ENCODE data around the gene POGZ. TPM values are rescaled to one million over a fixed set of nuclear protein-coding genes. Genes with fewer than 3 reads are reported as not detected.

POGZ gene
- total and polyA plus RNA-seq, 2 of the 4 experiments (the other 2 are of a cell fraction): 20.8 to 33.5 TPM

GRCh38 chr1:151444783-151445177 lies 14.5 kb downstream of the POGZ start:
- H3K79me1 ChIP-seq (ENCODE audit: low read depth in 1 of 2, low read length in 2 of 2): peaks cover 17 to 57% of the 10 kb centered on the region in 2 experiments
- intact Hi-C loops (cut with micrococcal nuclease): loop anchor here (1.0 kb wide), 1 partner anchor 291 kb away; no protein-coding TSS in a partner anchor
- no peak overlapping the region for H3K4me2 ChIP-seq (ENCODE audit: low read depth, low read length)
- H3K9me3 ChIP-seq (ENCODE audit: control insufficient read depth, insufficient read depth, low read length): no peaks in the 10 kb centered on the region
- ATAC-seq (ENCODE audit: low read depth) (no peak), DNase-seq (no peak)
- H3K4ac ChIP-seq (ENCODE audit: low read depth, low read length): no peak overlapping the region
- no peak overlapping the region for H3K14ac ChIP-seq (replicated peaks; ENCODE audit: low read depth, low read length)
- H3K23ac ChIP-seq (ENCODE audit: low read depth, low read length): no peak overlapping the region
- no peak overlapping the region for H2AFZ ChIP-seq (replicated peaks; ENCODE audit: low read length, poor library complexity)
- H4K91ac ChIP-seq (ENCODE audit: insufficient read depth, low read depth, low read length): no peak overlapping the region
- no peaks in the 10 kb centered on the region for H3K27me3 ChIP-seq (ENCODE audit: control insufficient read depth, insufficient read depth, low read length)
- no CpG with 5 or more reads among the region's 4 CpGs for WGBS, 2 experiments (ENCODE audit: extremely low coverage in 2 of 2, insufficient read length in 1 of 2)
- no peaks in the 10 kb centered on the region for H3K4me1 ChIP-seq (ENCODE audit: control insufficient read depth, insufficient read depth, low read length)
- no peak overlapping the region for H3K4me3 ChIP-seq (ENCODE audit: insufficient read depth, low read depth, low read length)
- peaks cover 8% of the 10 kb centered on the region for H3K36me3 ChIP-seq (ENCODE audit: control insufficient read depth, insufficient read depth, low read length)
- no peak overlapping the region for H2AK9ac ChIP-seq (replicated peaks; ENCODE audit: low read depth, low read length, poor library complexity)
- TF ChIP-seq CHD1 (IDR thresholded peaks at IDR 0.05; ENCODE audit: low read depth, low read length): no peak
- no peak for TF ChIP-seq RCOR1 (IDR thresholded peaks at IDR 0.05; ENCODE audit: insufficient replicate concordance, low read length)
- TF ChIP-seq MAZ (IDR thresholded peaks at IDR 0.05; ENCODE audit: borderline replicate concordance, low read depth, low read length): no peak
- TF ChIP-seq CEBPB (IDR thresholded peaks at IDR 0.05; ENCODE audit: low read depth, low read length): no peak
- no peak for TF ChIP-seq RAD21 (IDR thresholded peaks at IDR 0.05; ENCODE audit: low read length)
- TF ChIP-seq BHLHE40 (IDR thresholded peaks at IDR 0.05; ENCODE audit: low read depth, low read length): no peak
- no peak for TF ChIP-seq FOS (IDR thresholded peaks at IDR 0.05; ENCODE audit: low read depth, low read length)
- TF ChIP-seq SMC3 (IDR thresholded peaks at IDR 0.05; ENCODE audit: low read depth, low read length): no peak
- no peak for TF ChIP-seq MAFK (IDR thresholded peaks at IDR 0.05; ENCODE audit: low read depth, low read length)
- TF ChIP-seq POLR2A (IDR thresholded peaks at IDR 0.05; ENCODE audit: low read depth, low read length): no peak
- TF ChIP-seq ELK1 (IDR thresholded peaks at IDR 0.05; ENCODE audit: borderline replicate concordance, low read depth, low read length): no peak
- no peak for TF ChIP-seq NFE2L2 (IDR thresholded peaks at IDR 0.05; ENCODE audit: low read depth, low read length)
- TF ChIP-seq CTCF (conservative IDR thresholded peaks at IDR 0.05; ENCODE audit: low read depth, low read length): no peak
- H2BK15ac ChIP-seq (ENCODE audit: low read depth, low read length): no peak overlapping the region
- dilution Hi-C loops (cut with HindIII; ENCODE audit: low sequenced_read_pairs, unreplicated experiment): no loop called here
- POLR2A ChIA-PET (ENCODE audit: unreplicated experiment): no interaction called here
- H3K9me1 ChIP-seq (ENCODE audit: insufficient read depth, low read length): peaks cover 7% of the 10 kb centered on the region
- BruUV-seq (replicated peaks): no TSS peak
- no peak overlapping the region for H4K5ac ChIP-seq (ENCODE audit: low read depth, low read length)
- no peak overlapping the region for H2AK5ac ChIP-seq (ENCODE audit: low read depth, low read length)
- no peak overlapping the region for H4K8ac ChIP-seq (ENCODE audit: low read depth in 2 of 2, low read length in 2 of 2)
- no peak overlapping the region for H3K18ac ChIP-seq (ENCODE audit: low read depth, low read length)
- H4K20me1 ChIP-seq (ENCODE audit: insufficient read depth, low read length): peaks cover 71% of the 10 kb centered on the region
- H2BK120ac ChIP-seq (ENCODE audit: low read depth, low read length): no peak overlapping the region
- H3K56ac ChIP-seq (ENCODE audit: extremely low read depth, insufficient read depth, low read length): no peak overlapping the region
- no peak overlapping the region for H2BK5ac ChIP-seq (ENCODE audit: low read depth, low read length, poor library complexity, severe bottlenecking)
- CTCF ChIA-PET: interaction anchor here (0.7 to 1.1 kb wide), 2 partner anchors 64 to 133 kb away, joined by 3 read pairs; no protein-coding TSS in a partner anchor
- H2BK20ac ChIP-seq (ENCODE audit: low read depth, low read length): no peak overlapping the region
- in situ Hi-C loops (cut with MboI; ENCODE audit: low sequenced_read_pairs): loop anchor here (5.0 kb wide), 1 partner anchor 293 kb away; no protein-coding TSS in a partner anchor
- no peak overlapping the region for H3K9ac ChIP-seq (ENCODE audit: low read depth, low read length)
- no peak overlapping the region for H3K27ac ChIP-seq (ENCODE audit: insufficient read depth, low read length)

All from IMR-90 (cell line).